ENCODE results near the gene PROZ. TPM values are rescaled to one million over a fixed set of nuclear protein-coding genes. Genes with fewer than 3 reads are reported as not detected.

The PROZ gene
- total and polyA plus RNA-seq, 9 of the 15 experiments (the other 6 are each of a cell fraction or from before 2014, with no cell fraction given): not detected

- TF ChIP-seq RERE (CRISPR knock-in tag; IDR thresholded peaks at IDR 0.05; ENCODE audit: borderline replicate concordance) (no peak), ATF7 (IDR thresholded peaks at IDR 0.05) (peak; percentile 52; the same call in 1 of the 2 replicates), PCBP2 (IDR thresholded peaks at IDR 0.05; ENCODE audit: low read depth, low read length, poor library complexity, severe bottlenecking) (no peak), MITF (IDR thresholded peaks at IDR 0.05) (no peak), ZC3H11A (IDR thresholded peaks at IDR 0.05; ENCODE audit: low read depth, low read length) (no peak), CBX3 (IDR thresholded peaks at IDR 0.05; ENCODE audit: borderline replicate concordance in 1 of 2, low read length in 2 of 2) (peak in 1 of 2 experiments; percentile 23; a peak in 1 of 3 replicates), KDM1A (IDR thresholded peaks at IDR 0.05) (no peak), TAL1 (IDR thresholded peaks at IDR 0.05) (peak; percentile 62), JUND (IDR thresholded peaks at IDR 0.05; ENCODE audit: borderline replicate concordance, low read depth, low read length) (0 out of 2 replicates have a peak, but pooled peaks have one; percentile 37), JUND (tag; IDR thresholded peaks at IDR 0.05; ENCODE audit: borderline replicate concordance, low read depth, low read length) (no peak), NCOR1 (IDR thresholded peaks at IDR 0.05) (no peak; the same call in 1 of the 2 replicates), MXD1 (CRISPR knock-in tag; IDR thresholded peaks at IDR 0.05; ENCODE audit: borderline replicate concordance, poor library complexity, severe bottlenecking) (no peak), SIN3A (IDR thresholded peaks at IDR 0.05; ENCODE audit: borderline replicate concordance in 2 of 2, control insufficient read depth in 1 of 2, low read depth in 2 of 2, low read length in 2 of 2) (peak in 1 of 2 experiments; percentile 21; a peak in 1 of 4 replicates), ZEB2 (IDR thresholded peaks at IDR 0.05) (peak; percentile 13; the same call in 1 of the 2 replicates), TEAD1 (CRISPR knock-in tag; IDR thresholded peaks at IDR 0.05) (no peak), CBX8 (IDR thresholded peaks at IDR 0.05; ENCODE audit: borderline replicate concordance, extremely low read depth, low read depth, low read length, poor library complexity, severe bottlenecking) (no peak)
- TF ChIP-seq, protein P1, sequence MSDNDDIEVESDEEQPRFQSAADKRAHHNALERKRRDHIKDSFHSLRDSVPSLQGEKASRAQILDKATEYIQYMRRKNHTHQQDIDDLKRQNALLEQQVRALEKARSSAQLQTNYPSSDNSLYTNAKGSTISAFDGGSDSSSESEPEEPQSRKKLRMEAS (CRISPR knock-in tag; IDR thresholded peaks at IDR 0.05): peak; percentile 57; the same call in 1 of the 2 replicates
- TF ChIP-seq, protein P2, sequence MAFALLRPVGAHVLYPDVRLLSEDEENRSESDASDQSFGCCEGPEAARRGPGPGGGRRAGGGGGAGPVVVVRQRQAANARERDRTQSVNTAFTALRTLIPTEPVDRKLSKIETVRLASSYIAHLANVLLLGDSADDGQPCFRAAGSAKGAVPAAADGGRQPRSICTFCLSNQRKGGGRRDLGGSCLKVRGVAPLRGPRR (CRISPR knock-in tag; IDR thresholded peaks at IDR 0.05): no peak
These were observed 61.0 kb downstream of the PROZ start (continued) for GRCh38 chr13:113219256-113219940.

Measured in K562 (cell line).